Measurements from ENCODE around the gene SNX12. TPM values are rescaled to one million over a fixed set of nuclear protein-coding genes. Genes with fewer than 3 reads are reported as not detected.

SNX12 gene
- total RNA-seq: 82.4 TPM

- DNase-seq (ENCODE audit: low spot score): peak; percentile 92
Observed at GRCh38 chrX:71068044-71068918, at the start of gene SNX12. Gene SNX12, minus strand, starts transcription at chrX:71068334. Its CDS starts 28 bp downstream, at chrX:71068306.

GRCh38 chrX:71117358-71117757 is 49.2 kb upstream of the SNX12 start:
- no peak for DNase-seq (ENCODE audit: low spot score)

GRCh38 chrX:71111921-71112431 is 43.8 kb upstream of the SNX12 start:
- DNase-seq (ENCODE audit: low spot score): no peak

- DNase-seq (ENCODE audit: low spot score): no peak
Observed at GRCh38 chrX:71111141-71111843, 43.2 kb upstream of the SNX12 start, which contains the start of gene IL2RG. Gene IL2RG, minus strand, starts transcription at chrX:71111577. Its CDS starts 38 bp downstream, at chrX:71111539.

- DNase-seq (ENCODE audit: low spot score): no peak
Observed at GRCh38 chrX:71109051-71109450, 40.9 kb upstream of the SNX12 start.

GRCh38 chrX:71107762-71108360 is 39.7 kb upstream of the SNX12 start:
- DNase-seq (ENCODE audit: low spot score): no peak

- no peak for DNase-seq (ENCODE audit: low spot score)
Observed at GRCh38 chrX:71107245-71107644, 39.1 kb upstream of the SNX12 start.

- DNase-seq (ENCODE audit: low spot score): no peak
Observed at GRCh38 chrX:71106427-71106826, 38.3 kb upstream of the SNX12 start, which contains the start of gene CXorf65. Gene CXorf65, minus strand, starts transcription at chrX:71106740. Its CDS starts 184 bp downstream, at chrX:71106556.

- DNase-seq (ENCODE audit: low spot score): no peak
Observed at GRCh38 chrX:71105628-71106027, 37.5 kb upstream of the SNX12 start.

- DNase-seq (ENCODE audit: low spot score): peak; percentile 52
Observed at GRCh38 chrX:71103110-71103983, 35.2 kb upstream of the SNX12 start.

- no peak for DNase-seq (ENCODE audit: low spot score)
Observed at GRCh38 chrX:71102292-71102691, 34.2 kb upstream of the SNX12 start.

- DNase-seq (ENCODE audit: low spot score): no peak
Observed at GRCh38 chrX:71100581-71101505, 32.7 kb upstream of the SNX12 start.

- no peak for DNase-seq (ENCODE audit: low spot score)
Observed at GRCh38 chrX:71099736-71100135, 31.6 kb upstream of the SNX12 start.

- no peak for DNase-seq (ENCODE audit: low spot score)
Observed at GRCh38 chrX:71098951-71099506, 30.9 kb upstream of the SNX12 start.

GRCh38 chrX:71098302-71098701 is 30.2 kb upstream of the SNX12 start:
- DNase-seq (ENCODE audit: low spot score): peak; percentile 58

- no peak for DNase-seq (ENCODE audit: low spot score)
Observed at GRCh38 chrX:71096760-71097032, 28.6 kb upstream of the SNX12 start.

- DNase-seq (ENCODE audit: low spot score): no peak
Observed at GRCh38 chrX:71095981-71096759, 28.0 kb upstream of the SNX12 start.

GRCh38 chrX:71095555-71095980 is 27.4 kb upstream of the SNX12 start, which contains the start of gene FOXO4:
Gene FOXO4, plus strand, starts transcription at chrX:71095851. Its CDS starts 678 bp downstream, at chrX:71096529.
- peak; percentile 90 for DNase-seq (ENCODE audit: low spot score)

GRCh38 chrX:71095033-71095432 is 26.9 kb upstream of the SNX12 start:
- DNase-seq (ENCODE audit: low spot score): peak; percentile 29

Data from ureter (tissue), 1 donor.